ENCODE measurements around the gene EBF3.

DNA sequence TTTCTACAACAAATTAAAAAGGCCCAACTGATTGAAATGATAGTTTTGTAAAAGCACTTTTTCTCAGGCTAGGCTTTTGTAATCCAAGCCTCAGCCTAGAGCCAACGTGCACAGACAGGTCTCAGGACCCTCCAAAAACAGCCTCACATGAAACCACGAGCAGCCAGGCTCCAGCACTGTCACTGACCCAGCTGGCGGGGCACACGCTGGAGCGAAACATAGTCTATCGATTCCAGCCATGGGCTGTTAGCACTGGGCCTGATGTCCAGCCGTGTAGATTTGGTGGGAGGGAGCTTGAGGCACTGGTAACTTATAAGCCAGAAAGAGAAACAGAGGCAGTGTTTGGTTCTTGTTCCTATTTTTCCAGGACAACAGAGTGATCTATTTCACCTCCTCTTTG lies 104.5 kb downstream of the EBF3 start:
- TF ChIP-seq POLR2A (IDR thresholded peaks at IDR 0.05) = no peak
- TF ChIP-seq, protein P1, sequence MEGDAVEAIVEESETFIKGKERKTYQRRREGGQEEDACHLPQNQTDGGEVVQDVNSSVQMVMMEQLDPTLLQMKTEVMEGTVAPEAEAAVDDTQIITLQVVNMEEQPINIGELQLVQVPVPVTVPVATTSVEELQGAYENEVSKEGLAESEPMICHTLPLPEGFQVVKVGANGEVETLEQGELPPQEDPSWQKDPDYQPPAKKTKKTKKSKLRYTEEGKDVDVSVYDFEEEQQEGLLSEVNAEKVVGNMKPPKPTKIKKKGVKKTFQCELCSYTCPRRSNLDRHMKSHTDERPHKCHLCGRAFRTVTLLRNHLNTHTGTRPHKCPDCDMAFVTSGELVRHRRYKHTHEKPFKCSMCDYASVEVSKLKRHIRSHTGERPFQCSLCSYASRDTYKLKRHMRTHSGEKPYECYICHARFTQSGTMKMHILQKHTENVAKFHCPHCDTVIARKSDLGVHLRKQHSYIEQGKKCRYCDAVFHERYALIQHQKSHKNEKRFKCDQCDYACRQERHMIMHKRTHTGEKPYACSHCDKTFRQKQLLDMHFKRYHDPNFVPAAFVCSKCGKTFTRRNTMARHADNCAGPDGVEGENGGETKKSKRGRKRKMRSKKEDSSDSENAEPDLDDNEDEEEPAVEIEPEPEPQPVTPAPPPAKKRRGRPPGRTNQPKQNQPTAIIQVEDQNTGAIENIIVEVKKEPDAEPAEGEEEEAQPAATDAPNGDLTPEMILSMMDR (IDR thresholded peaks at IDR 0.05) = no peak
- no peak for TF ChIP-seq EP300 (IDR thresholded peaks at IDR 0.05)

Measured in suprapubic skin (tissue), 3 donors.